Stomach (tissue), 9 donors: ENCODE results near the gene MPV17. TPM values are rescaled to one million over a fixed set of nuclear protein-coding genes. Genes with fewer than 3 reads are reported as not detected.
"Not testable (repeated sequence)": the region's sequence is repeated elsewhere in the genome, so short reads cannot be mapped to it uniquely, and the experiment has no call there.

Experiments used
- DNase-seq, 2 donors: peaks; one replicate each; pipeline versions ENCODE4 v3.0.0 to v3.0.0-alpha.2; 2013 to 2019
- H3K27ac ChIP-seq, 5 donors: fragments of 200-600 bp in 4 of 5; sonication (generic) in 4 of 5; one replicate each; pipeline ENCODE4 v1.5.1; 2013 to 2019; ENCODE audit warnings: mild to moderate bottlenecking in 1 of 5, moderate library complexity in 1 of 5
- H3K27me3 ChIP-seq, 3 donors: fragments of 200-600 bp; sonication (generic); one replicate each; pipeline ENCODE4 v1.5.1; 2017 to 2019; ENCODE audit warnings: mixed run types in 1 of 3
- H3K36me3 ChIP-seq, 4 donors: fragments of 200-600 bp; sonication (generic); 1 replicate in 3 of 4; 2 replicates in 1 of 4; pipeline ENCODE4 v1.5.1; 2016 to 2019
- H3K4me1 ChIP-seq, 4 donors: fragments of 200-600 bp; sonication (generic); one replicate each; pipeline ENCODE4 v1.5.1; 2016 to 2019
- H3K4me3 ChIP-seq, 4 donors: fragments of 200-600 bp; sonication (generic) in 3 of 4; one replicate each; pipeline ENCODE4 v1.5.1; 2016 to 2019; ENCODE audit warnings: mild to moderate bottlenecking in 1 of 4
- H3K9me3 ChIP-seq, 4 donors: fragments of 200-600 bp; sonication (generic); one replicate each; pipeline ENCODE4 v1.5.1; 2016 to 2019
- CTCF ChIP-seq, 7 experiments: fragments of 450-650 bp in 4 of 7; fragments of 200-600 bp in 3 of 7; sonication (generic) in 3 of 7; IDR thresholded peaks; one replicate each; pipeline ENCODE4 v1.5.1; 2016 to 2019; ENCODE audit warnings: antibody characterized with exemption in 7 of 7, control low read depth in 2 of 7, mild to moderate bottlenecking in 1 of 7
- EP300 ChIP-seq: sonication (generic); formaldehyde crosslinking; IDR thresholded peaks from one replicate; pipeline ENCODE4 v1.6.1; 2017; ENCODE audit warnings: antibody characterized with exemption
- POLR2A ChIP-seq, 4 donors: fragments of 450-650 bp; IDR thresholded peaks; one replicate each; pipeline ENCODE4 v1.6.1; 2016; ENCODE audit warnings: antibody characterized with exemption in 4 of 4, control low read depth in 2 of 4, mild to moderate bottlenecking in 1 of 4, moderate library complexity in 1 of 4
- POLR2AphosphoS5 ChIP-seq, 3 donors: sonication (generic); formaldehyde crosslinking; IDR thresholded peaks; one replicate each; pipeline ENCODE4 v1.6.1; 2016; ENCODE audit warnings: antibody characterized with exemption in 3 of 3
- WGBS, 5 donors: extraction: QIAGEN DNeasy Blood & Tissue Kit in 3 of 5; methylation state at CpG; one replicate each; pipeline versions ENCODE4 v1.1.5 to v1.1.7; 2013 to 2018; 5-methylcytosine and 5-hydroxymethylcytosine counted together
- intact Hi-C: fragments of 100-400 bp; cut with DNase I; formaldehyde crosslinking; loops from one replicate; pipeline ENCODE4 v1.15.1; 2023; ENCODE audit warnings: low total_unique reads
- polyA plus RNA-seq, 3 donors: library from polyadenylated mRNA; stranded (reverse); fragments of 200-250 nt; gene quantifications; one replicate each; pipeline ENCODE4 v1.2.3, GENCODE V29; 2013
- total RNA-seq, 5 donors: library from RNA; depleted of rRNA; stranded (reverse); fragments of >200 nt; gene quantifications; one replicate each; pipeline versions ENCODE4 v1.1.0 to v1.2.3, GENCODE V29; 2014 to 2016
- donor health status: healthy with polysubstance abuse.
- donor health status: Bipolar disorder and iron deficiency.
- donor health status: healthy.

MPV17 gene
- total and polyA plus RNA-seq, 8 donors: 8.7 to 98.0 (median 58.5) TPM

GRCh38 chr2:27324720-27325119, 1.8 kb upstream of the MPV17 start:
- intact Hi-C loops: no loop called here
- DNase-seq: no peak
- 87 to 96% (median 93%) methylated on average over 5 of the region's 5 CpGs for WGBS, 5 donors
- H3K36me3 ChIP-seq: peaks cover 29 to 45% (median 41%) of the 10 kb centered on the region in 4 donors
- no peak overlapping the region for H3K4me3 ChIP-seq
- H3K27me3 ChIP-seq: no peaks in the 10 kb centered on the region
- H3K27ac ChIP-seq: no peak overlapping the region
- peaks cover 12 to 31% (median 28%) of the 10 kb centered on the region in 4 donors for H3K4me1 ChIP-seq
- TF ChIP-seq POLR2A (IDR thresholded peaks at IDR 0.05) (no peak), EP300 (no peak), POLR2AphosphoS5 (IDR thresholded peaks at IDR 0.05) (no peak), CTCF (IDR thresholded peaks at IDR 0.05) (no peak)
- no peaks in the 10 kb centered on the region for H3K9me3 ChIP-seq

GRCh38 chr2:27323596-27324285, 844 bp upstream of the MPV17 start:
- Histone ChIP-seq H3K27me3 (no peaks in the 10 kb centered on the region), H3K9me3 (no peaks in the 10 kb centered on the region), H3K4me1 (peaks cover 12 to 31% (median 28%) of the 10 kb centered on the region in 4 donors), H3K27ac (peak overlapping the region; percentile 95 to 99 (median 96)), H3K4me3 (peak overlapping the region; percentile 74 to 82 (median 76)), H3K36me3 (peaks cover 23 to 35% (median 31%) of the 10 kb centered on the region in 4 donors)
- TF ChIP-seq POLR2AphosphoS5 (IDR thresholded peaks at IDR 0.05) (no peak), EP300 (no peak), POLR2A (IDR thresholded peaks at IDR 0.05) (peak in 1 of 4 donors; percentile 5), CTCF (IDR thresholded peaks at IDR 0.05) (no peak)
- intact Hi-C loops: no loop called here
- DNase-seq: peak in 1 of 2 donors; percentile 57
- 9 to 16% (median 10%) methylated on average over 5 of the region's 5 CpGs for WGBS, 5 donors

GRCh38 chr2:27322301-27322765, 564 bp downstream of the MPV17 start:
- peaks cover 12 to 33% (median 28%) of the 10 kb centered on the region in 4 donors for H3K4me1 ChIP-seq
- peak in 1 of 2 donors; percentile 51 for DNase-seq
- intact Hi-C loops: no loop called here
- H3K9me3 ChIP-seq: no peaks in the 10 kb centered on the region
- peak overlapping the region; percentile 74 to 82 (median 76) for H3K4me3 ChIP-seq
- TF ChIP-seq CTCF (IDR thresholded peaks at IDR 0.05) (no peak), POLR2AphosphoS5 (IDR thresholded peaks at IDR 0.05) (no peak), EP300 (no peak), POLR2A (IDR thresholded peaks at IDR 0.05) (no peak)
- H3K36me3 ChIP-seq: peaks cover 10 to 26% (median 19%) of the 10 kb centered on the region in 4 donors
- 0 to 13% (median 1%) methylated on average over 9 to 10 of the region's 10 CpGs for WGBS, 5 donors
- H3K27me3 ChIP-seq: no peaks in the 10 kb centered on the region
- H3K27ac ChIP-seq: peak overlapping the region; percentile 14 to 99 (median 96)

GRCh38 chr2:27320958-27321543, 1.8 kb downstream of the MPV17 start:
- peaks cover 12 to 39% (median 28%) of the 10 kb centered on the region in 4 donors for H3K4me1 ChIP-seq
- 54 to 59% (median 55%) methylated on average over 8 of the region's 8 CpGs for WGBS, 5 donors
- H3K4me3 ChIP-seq: no peak overlapping the region
- H3K27ac ChIP-seq: peak overlapping the region in 1 of 5 donors; percentile 22
- H3K27me3 ChIP-seq: no peaks in the 10 kb centered on the region
- peaks cover 0 to 24% (median 17%) of the 10 kb centered on the region in 4 donors for H3K36me3 ChIP-seq
- no peaks in the 10 kb centered on the region for H3K9me3 ChIP-seq
- TF ChIP-seq POLR2AphosphoS5 (IDR thresholded peaks at IDR 0.05) (peak in 1 of 3 donors; percentile 55), POLR2A (IDR thresholded peaks at IDR 0.05) (no peak)
- DNase-seq: peak; percentile 64 to 66
- intact Hi-C loops: no loop called here

DNA sequence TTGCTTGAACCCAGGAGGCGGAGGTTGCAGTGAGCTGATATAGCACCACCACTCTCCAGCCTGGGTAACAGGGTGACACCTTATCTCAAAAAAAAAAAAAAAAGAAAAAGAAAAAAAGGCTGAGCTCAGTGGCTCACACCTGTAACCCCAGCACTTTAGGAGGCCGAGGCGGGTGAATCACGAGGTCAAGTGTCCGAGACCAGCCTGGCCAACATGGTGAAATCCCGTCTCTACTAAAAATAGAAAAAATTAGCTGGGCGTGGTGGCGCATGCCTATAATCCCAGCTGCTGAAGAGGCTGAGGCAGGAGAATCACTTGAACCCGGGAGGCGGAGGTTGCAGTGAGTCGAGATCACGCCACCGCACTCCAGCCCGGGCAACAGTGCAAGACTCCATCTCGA, 3.1 kb downstream of the MPV17 start:
- H3K4me3 ChIP-seq, H3K9me3 ChIP-seq, DNase-seq, H3K27ac ChIP-seq, H3K27me3 ChIP-seq, intact Hi-C loops: not testable (repeated sequence)
- WGBS, 5 donors: 95 to 97% (median 96%) methylated on average over 15 of the region's 15 CpGs
- Histone ChIP-seq H3K36me3 (peaks cover 0 to 24% (median 19%) of the 10 kb centered on the region in 4 donors), H3K4me1 (peaks cover 12 to 39% (median 28%) of the 10 kb centered on the region in 4 donors)
